ENCODE measurements around the gene SEMA3D. TPM values are rescaled to one million over a fixed set of nuclear protein-coding genes. Genes with fewer than 3 reads are reported as not detected.

The SEMA3D gene
- total and polyA plus RNA-seq, 9 of the 15 experiments (the other 6 are each of a cell fraction or from before 2014, with no cell fraction given): 0.01 to 0.10 (median 0.04) TPM; not detected in 1

GRCh38 chr7:85023066-85023712 is 163.7 kb downstream of the SEMA3D start (continued):
- TF ChIP-seq RAD21 (CRISPR knock-in tag; conservative IDR thresholded peaks at IDR 0.05 in 1 of 2, IDR thresholded peaks at IDR 0.05 in 1 of 2): peak; percentile 95 to 96

GRCh38 chr7:85022064-85022697 is 164.7 kb downstream of the SEMA3D start:
- Histone ChIP-seq H3K36me3 (ENCODE audit: control insufficient read depth, insufficient read depth, low read length) (no peaks in the 10 kb centered on the region), H3K4me3 (no peak overlapping the region), H3K27ac (ENCODE audit: extremely low read depth, low read depth, low read length) (no peak overlapping the region), H3K9ac (ENCODE audit: insufficient read depth in 1 of 2, low read depth in 2 of 2, low read length in 2 of 2) (no peak overlapping the region), H3K9me1 (ENCODE audit: control insufficient read depth, insufficient read depth, low read length) (no peaks in the 10 kb centered on the region), H3K27me3 (ENCODE audit: control insufficient read depth in 2 of 2, insufficient read depth in 2 of 2, low read length in 2 of 2) (no peaks in the 10 kb centered on the region), H2AFZ (ENCODE audit: low read depth, low read length) (no peak overlapping the region), H3K4me2 (ENCODE audit: insufficient read depth, low read length) (no peak overlapping the region), H4K20me1 (replicated peaks; ENCODE audit: control insufficient read depth, insufficient read depth, low read length) (no peaks in the 10 kb centered on the region), H3K9me3 (replicated peaks; ENCODE audit: control insufficient read depth, insufficient read depth, low read depth, low read length) (no peaks in the 10 kb centered on the region), H3K79me2 (ENCODE audit: control insufficient read depth, insufficient read depth, low read length) (no peaks in the 10 kb centered on the region), H3K4me1 (replicated peaks in 1 of 2; ENCODE audit: control insufficient read depth in 2 of 2, insufficient read depth in 2 of 2, low read length in 2 of 2) (no peaks in the 10 kb centered on the region)
- in situ Hi-C loops (cut with MboI) (loop anchor here (5.0 to 25.0 kb wide), 3 partner anchors 810 to 1085 kb away; no protein-coding TSS in a partner anchor), intact Hi-C loops (cut with micrococcal nuclease) (loop anchor here (2.0 to 5.0 kb wide), 3 partner anchors 107 to 1610 kb away; no protein-coding TSS in a partner anchor)
- under 1% methylated on average over 5 of the region's 5 CpGs for WGBS (ENCODE audit: insufficient coverage, low coverage, missing lambda C conversion rate)
- POLR2A ChIA-PET: no interaction called here
- DNase-seq (ENCODE audit: extremely low read depth in 1 of 4, low spot score in 3 of 4): peak in 2 of 4 experiments; percentile 14 to 17
- ATAC-seq: no peak
- no peak for TF ChIP-seq FOXO4 (CRISPR knock-in tag; IDR thresholded peaks at IDR 0.05)
- TF ChIP-seq C11orf30 (IDR thresholded peaks at IDR 0.05; ENCODE audit: low read depth): peak; percentile 61
- TF ChIP-seq MAFG (tag; conservative IDR thresholded peaks at IDR 0.05): 0 out of 2 replicates have a peak, but pooled peaks have one; percentile 12
- TF ChIP-seq TCFL5 (CRISPR knock-in tag; conservative IDR thresholded peaks at IDR 0.05): no peak
- TF ChIP-seq ATF3 (IDR thresholded peaks at IDR 0.05): 0 out of 2 replicates have a peak, but pooled peaks have one; percentile 19
- no peak for TF ChIP-seq ATF3 (CRISPR knock-in tag; conservative IDR thresholded peaks at IDR 0.05)
- TF ChIP-seq ZNF316 (IDR thresholded peaks at IDR 0.05): peak; percentile 85
- FAIRE-seq: no peak
- no TSS peak for BruUV-seq (replicated peaks)
- CTCF ChIA-PET (ENCODE audit: low intra/inter-chr PET ratio): interaction anchor here (1.7 to 6.6 kb wide), 4 partner anchors 108 to 1086 kb away, joined by 6 to 88 read pairs (median 53); no protein-coding TSS in a partner anchor

Data from K562 (cell line).